GM13976 (cell line): ENCODE data around the gene PARVB.
A peak's percentile ranks its signal among the peaks of the same experiment; 100 is the strongest.

Source experiments
- DNase-seq: peaks from one replicate; pipeline ENCODE4 v3.0.0; 2012; ENCODE audit warnings: low spot score
- CTCF ChIP-seq: IDR thresholded peaks from 2 replicates; pipeline ENCODE4 v1.5.1; 2012; ENCODE audit warnings: borderline replicate concordance, mild to moderate bottlenecking; ENCODE audit not compliant: insufficient read depth; ENCODE audit errors: extremely low read depth, missing control alignments, control extremely low read depth
- in situ Hi-C: fragments of 300-500 bp; cut with MboI; formaldehyde crosslinking; loops from one replicate; pipeline ENCODE4 v1.12.0; 2022; ENCODE audit warnings: low sequenced_read_pairs, mixed read lengths, inconsistent platforms; ENCODE audit not compliant: unreplicated experiment

Gene PARVB

GRCh38 chr22:44191036-44191454, 166.9 kb downstream of the PARVB start:
- peak; percentile 72 for DNase-seq
- in situ Hi-C loops = no loop called here
- no peak for TF ChIP-seq CTCF

GRCh38 chr22:44192098-44192815, 168.2 kb downstream of the PARVB start:
- no peak for TF ChIP-seq CTCF
- in situ Hi-C loops = no loop called here
- peak; percentile 66 for DNase-seq

- in situ Hi-C loops = no loop called here
- no peak for TF ChIP-seq CTCF
- no peak for DNase-seq
These were observed 168.9 kb downstream of the PARVB start for GRCh38 chr22:44192816-44193534.

- no peak for DNase-seq
- in situ Hi-C loops = no loop called here
- TF ChIP-seq CTCF = no peak
These were observed 169.4 kb downstream of the PARVB start for GRCh38 chr22:44193535-44193891.

GRCh38 chr22:44194569-44194968, 170.5 kb downstream of the PARVB start:
- in situ Hi-C loops = no loop called here
- TF ChIP-seq CTCF = no peak
- no peak for DNase-seq

- no peak for DNase-seq
- in situ Hi-C loops = no loop called here
- TF ChIP-seq CTCF = no peak
These were observed 171.2 kb downstream of the PARVB start for GRCh38 chr22:44195189-44195871.
